ENCODE results near the gene FRRS1L.

FRRS1L gene

GRCh38 chr9:109166771-109167601, at the start of gene FRRS1L:
Gene FRRS1L, minus strand, starts transcription at chr9:109167249. Its CDS starts 111 bp downstream, at chr9:109167138.
- no peak for DNase-seq (ENCODE audit: low read depth in 1 of 2, low spot score in 1 of 2)

- no peak for DNase-seq (ENCODE audit: low read depth in 1 of 2, low spot score in 1 of 2)
Observed at GRCh38 chr9:109214414-109214813, 47.4 kb upstream of the FRRS1L start.

DNA sequence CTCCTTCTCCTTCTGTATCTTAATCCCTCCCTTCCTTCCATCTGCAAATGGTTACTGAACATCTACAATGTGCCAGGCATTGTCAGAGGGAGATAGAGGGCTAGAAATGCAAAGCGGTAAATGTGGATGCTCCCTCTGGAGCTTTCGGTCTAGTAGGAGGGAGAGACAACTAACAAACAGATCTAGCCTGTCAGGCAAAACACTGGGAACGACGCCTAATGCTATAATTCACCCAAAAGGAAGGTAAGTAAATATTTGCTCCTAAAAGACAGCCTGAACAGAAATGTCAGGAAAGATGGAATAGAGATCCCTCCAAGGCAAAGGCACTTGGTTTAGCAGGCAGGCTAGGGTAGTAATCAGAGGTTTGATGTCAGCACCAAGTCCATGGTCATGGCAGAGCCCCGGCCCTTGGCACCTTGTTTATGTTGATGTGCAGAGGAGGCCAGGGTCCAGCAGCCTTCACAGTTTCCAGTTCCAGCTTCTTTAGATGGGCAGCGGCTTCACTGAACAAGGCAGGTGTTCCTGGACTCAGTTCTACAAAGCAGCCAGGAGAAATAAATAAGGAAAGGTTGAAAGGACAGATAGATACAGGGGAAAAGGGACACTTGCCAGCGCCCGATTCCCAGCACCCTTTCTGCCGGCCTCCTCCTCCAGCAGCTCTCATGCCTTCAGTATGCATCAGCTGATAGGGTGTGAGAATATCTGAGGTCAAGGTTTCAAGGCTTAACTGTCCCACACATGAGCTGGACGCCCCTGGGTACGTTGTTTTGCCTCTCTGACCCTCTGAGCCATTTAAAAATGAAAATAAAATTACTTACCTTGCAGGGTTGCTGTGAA, 46.5 kb upstream of the FRRS1L start:
- DNase-seq (ENCODE audit: low read depth in 1 of 2, low spot score in 1 of 2) = no peak

DNA sequence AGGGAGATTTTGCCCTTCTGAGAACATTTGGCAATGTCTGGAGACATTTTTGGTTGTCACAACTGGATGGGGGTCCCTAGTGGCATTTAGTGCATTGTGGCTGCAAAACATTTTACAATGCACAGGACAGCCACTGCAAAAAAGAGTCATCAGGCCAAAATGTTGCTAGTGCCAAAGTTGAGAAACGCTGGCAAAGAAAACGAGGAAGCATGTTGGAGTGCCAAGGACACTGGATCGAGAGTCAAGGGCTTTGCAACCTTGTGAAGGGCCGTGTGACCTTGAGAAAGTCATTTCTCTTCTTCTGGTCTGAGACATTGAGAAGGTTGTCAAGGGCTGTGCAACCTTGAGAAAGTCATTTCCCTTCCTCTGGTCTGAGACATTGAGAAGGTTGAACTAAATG, 45.7 kb upstream of the FRRS1L start:
- DNase-seq (ENCODE audit: low read depth in 1 of 2, low spot score in 1 of 2) = no peak

DNA sequence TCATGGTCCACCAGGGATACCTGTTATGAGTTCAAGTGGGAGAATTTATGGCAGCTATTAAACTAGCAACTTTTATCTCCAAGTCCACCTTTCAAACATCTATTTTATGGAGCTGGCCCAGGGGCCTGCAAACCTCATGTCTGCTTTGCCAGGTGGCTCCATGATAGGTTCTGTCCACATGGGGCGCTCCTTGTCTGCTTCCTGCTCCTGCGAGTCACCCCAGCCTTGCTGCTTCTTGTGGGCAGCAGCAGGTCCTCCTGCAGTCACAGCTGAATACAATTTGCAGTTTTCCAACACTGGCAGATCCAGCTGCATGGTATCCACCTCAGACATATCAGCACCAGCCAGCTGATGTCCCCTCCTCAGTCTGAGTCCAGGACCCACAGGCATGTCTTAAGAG, 39.6 kb upstream of the FRRS1L start:
- DNase-seq (ENCODE audit: low read depth in 1 of 2, low spot score in 1 of 2) = no peak

- DNase-seq (ENCODE audit: low read depth in 1 of 2, low spot score in 1 of 2) = no peak
Observed at GRCh38 chr9:109205526-109205925, 38.5 kb upstream of the FRRS1L start.

GRCh38 chr9:109203761-109204360, 36.8 kb upstream of the FRRS1L start:
- no peak for DNase-seq (ENCODE audit: low read depth in 1 of 2, low spot score in 1 of 2)

DNA sequence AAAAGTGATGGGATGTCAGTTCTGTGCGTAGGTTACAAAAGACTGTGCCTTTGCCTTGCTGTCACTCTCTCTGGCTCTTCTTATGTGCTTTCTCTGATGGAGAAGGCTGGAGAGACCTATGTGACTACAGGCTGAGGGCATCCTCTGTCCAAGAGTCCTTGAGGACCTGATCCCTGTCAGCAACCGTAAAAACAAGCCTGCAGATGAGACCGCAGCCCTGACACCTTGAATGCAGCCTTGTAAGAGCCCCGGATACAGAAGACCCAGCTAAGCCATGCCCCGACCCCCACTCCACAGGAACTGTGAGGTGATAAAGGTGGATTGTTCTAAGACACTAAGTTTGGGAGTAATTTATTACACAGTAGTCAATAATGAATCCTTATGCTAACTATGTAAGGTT, 32.6 kb upstream of the FRRS1L start:
- no peak for DNase-seq (ENCODE audit: low read depth in 1 of 2, low spot score in 1 of 2)

DNA sequence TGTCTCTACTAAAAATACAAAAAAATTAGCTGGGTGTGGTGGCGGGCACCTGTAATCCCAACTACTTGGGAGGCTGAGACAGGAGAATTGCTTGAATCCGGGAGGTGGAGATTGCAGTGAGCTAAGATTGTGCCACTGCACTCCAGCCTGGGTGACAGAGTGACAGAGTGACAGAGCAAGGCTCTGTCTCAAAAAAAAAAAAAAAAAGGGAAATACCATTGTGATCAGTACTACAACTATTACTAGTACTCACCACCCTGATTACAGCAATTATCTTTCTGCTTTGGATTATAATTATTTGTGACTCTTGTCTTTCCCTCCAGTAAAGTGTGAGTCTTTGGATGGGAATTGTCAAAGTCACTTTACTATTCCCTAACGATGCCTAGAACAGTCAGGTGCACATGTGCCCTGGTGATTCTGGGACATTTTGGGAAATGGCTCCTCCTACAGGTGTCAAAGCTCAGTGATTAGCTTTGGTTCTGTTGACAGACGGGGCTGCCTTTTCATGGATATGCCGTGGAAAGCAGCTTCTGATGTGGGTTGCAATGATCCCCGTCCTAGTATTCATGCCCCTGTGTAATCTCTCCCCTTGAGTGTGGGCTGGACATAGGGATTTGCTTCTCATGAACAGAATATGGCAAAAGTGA, 31.8 kb upstream of the FRRS1L start:
- no peak for DNase-seq (ENCODE audit: low read depth in 1 of 2, low spot score in 1 of 2)

DNA sequence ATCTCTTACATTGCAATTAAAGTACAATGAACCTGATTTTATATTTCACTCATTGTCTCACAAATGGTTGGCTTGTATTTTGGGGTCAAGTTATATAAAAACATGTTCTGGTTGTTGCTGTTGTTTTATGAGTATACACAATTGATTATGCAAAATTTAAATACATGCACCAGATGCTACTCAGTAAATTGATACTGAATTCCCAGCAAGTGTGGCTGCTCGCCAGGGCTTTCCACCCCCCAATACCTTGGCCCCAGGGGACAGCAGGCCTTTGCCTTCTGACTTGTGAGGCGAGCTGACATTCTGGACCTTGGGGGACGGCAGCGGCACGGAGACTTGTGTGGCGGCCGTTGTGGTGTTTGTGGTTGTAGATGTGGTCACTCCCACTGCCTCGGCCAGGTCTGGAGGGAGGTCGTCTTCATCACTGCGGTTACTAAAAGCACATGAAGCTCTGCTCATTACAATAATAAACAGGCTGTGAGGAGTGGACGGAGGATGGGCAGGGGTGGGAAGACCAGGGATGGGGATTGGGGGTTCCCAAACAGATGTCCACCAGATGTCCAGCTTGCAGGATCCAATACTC, 27.0 kb upstream of the FRRS1L start:
- DNase-seq (ENCODE audit: low read depth in 1 of 2, low spot score in 1 of 2) = no peak

- no peak for DNase-seq (ENCODE audit: low read depth in 1 of 2, low spot score in 1 of 2)
Observed at GRCh38 chr9:109192732-109193361, 25.8 kb upstream of the FRRS1L start.

DNA sequence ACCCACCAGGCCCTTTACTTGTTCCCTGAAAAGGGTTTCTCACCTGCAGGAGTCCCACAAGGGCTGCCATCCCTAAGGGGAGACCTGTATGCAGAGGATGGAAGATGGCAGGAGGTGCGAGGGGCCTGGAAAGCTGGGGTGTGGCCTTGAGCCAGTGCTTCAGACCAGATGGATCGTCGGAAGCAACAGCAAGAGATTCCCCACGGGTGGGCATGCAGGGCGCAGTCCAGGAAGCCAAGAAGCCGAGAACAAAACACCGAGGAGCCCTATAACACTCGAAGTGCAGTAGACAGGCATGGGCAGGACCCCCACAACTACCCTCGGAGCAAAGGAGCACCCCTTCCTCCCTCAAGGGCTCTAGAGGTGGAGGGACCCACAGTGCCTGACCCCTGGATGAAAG, 24.7 kb upstream of the FRRS1L start:
- DNase-seq (ENCODE audit: low read depth in 1 of 2, low spot score in 1 of 2) = no peak

- DNase-seq (ENCODE audit: low read depth in 1 of 2, low spot score in 1 of 2) = no peak
Observed at GRCh38 chr9:109190151-109190550, 23.1 kb upstream of the FRRS1L start.

DNA sequence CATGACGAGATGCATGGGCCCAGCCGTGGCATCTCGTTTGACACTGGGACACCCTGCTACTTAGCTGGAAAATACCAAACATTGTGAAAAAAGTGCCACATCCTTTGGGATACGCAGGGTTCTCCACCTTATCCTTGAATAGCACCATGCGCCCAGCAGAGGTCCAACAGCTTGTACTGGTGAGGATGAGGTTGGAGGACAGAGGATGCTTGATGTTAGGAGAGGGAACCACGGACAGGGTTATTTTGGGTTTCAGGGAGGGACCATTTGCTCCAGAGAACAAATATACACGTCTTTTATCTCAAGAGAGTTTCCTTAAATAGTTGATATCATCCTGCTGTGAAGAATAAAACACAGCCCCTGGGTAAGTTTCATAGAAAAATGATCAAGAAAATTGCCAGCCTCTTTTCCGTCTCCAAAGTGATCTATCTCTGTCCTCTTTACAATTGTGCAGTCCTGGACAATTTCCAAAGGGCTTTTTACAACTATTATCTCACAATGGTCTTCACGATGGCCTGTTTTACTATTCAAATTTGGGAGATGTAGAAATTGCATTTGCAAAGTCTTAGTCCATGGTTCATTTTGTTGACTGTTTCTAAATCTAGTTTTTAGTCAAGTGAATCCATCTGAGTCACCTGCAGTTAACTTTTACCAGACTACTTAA, 19.9 kb upstream of the FRRS1L start:
- no peak for DNase-seq (ENCODE audit: low read depth in 1 of 2, low spot score in 1 of 2)

DNA sequence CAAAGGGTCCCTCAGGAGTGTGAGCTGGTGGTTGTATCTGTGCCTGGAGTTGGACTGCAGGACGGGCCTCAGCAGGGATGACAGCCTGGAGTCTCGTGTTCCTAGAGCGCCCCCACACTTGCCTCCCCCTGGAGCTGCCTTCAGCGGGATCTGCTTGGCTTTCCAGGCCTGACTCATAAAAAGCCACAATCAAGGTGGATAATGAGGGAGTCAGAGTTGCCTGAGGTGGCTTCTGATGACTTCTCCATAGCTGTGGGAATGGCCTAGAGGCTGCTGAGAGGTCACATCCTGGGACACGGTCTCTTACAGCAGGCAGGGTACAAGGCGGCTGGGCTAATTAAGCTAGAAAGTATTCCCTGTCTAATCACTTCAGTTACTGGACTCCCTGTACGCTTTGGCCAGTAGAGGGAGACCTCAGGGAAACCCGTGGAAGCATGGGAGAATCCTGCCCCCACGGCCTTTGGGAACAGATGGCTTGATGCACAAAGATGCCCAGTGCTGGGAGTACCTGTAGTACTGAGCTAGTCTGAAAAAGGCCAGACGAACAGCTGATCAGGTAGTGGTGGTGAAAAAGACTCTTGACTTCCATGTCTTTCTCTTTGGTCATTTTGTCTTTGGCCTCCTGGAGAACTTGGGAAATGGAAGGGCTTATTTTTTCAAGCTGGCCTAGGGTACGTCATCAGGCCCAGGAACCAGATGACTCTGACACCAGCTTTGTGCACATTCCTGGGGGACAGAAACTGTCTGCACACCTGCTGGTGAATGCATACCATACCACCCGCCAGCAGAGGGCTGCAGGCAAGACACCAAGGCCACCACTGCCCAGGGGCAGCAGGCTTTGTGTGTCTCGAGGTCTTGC, 16.1 kb upstream of the FRRS1L start:
- DNase-seq (ENCODE audit: low read depth in 1 of 2, low spot score in 1 of 2) = no peak

- DNase-seq (ENCODE audit: low read depth in 1 of 2, low spot score in 1 of 2) = no peak
Observed at GRCh38 chr9:109182550-109182939, 15.5 kb upstream of the FRRS1L start.

GRCh38 chr9:109181284-109181683, 14.2 kb upstream of the FRRS1L start:
- DNase-seq (ENCODE audit: low read depth in 1 of 2, low spot score in 1 of 2) = no peak

DNA sequence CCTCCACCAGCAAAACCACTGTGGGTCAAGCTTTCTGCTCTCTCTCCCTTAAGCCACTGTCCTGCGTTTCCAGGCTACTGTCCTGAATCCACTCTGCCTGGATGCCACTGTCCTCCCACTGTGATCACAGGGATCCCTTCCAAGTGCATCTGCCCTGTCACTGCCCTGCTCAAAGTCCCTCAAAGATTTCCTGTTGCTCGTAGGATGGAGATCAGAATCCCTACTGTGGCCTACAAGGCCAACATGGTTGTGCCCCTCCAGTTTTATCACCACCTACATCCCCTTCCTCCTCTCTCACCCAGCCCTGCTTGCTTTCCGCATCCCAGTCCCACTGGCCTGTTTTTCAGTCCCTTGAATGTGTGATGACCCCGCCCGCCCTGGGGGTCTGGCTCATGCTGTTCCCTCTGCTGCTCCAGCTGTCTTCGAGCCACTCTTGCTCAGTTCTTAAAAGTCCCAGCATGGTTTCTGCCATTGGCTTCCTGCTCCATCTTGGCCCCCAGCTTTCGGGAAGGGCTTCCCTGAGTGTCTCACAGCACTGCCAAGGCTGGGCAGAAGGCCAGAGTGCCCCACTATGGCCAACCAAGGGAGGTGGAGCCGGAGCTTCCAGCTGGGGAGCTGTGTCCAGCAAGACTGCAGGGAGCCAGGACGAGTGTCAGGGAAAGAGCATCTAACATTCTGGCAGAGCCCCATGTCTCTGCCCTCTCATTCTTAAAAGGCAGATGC, 12.9 kb upstream of the FRRS1L start:
- DNase-seq (ENCODE audit: low read depth in 1 of 2, low spot score in 1 of 2) = no peak

Data from activated T-helper 1 cell treated with anti-CD3 and anti-CD28 coated beads, Interleukin-2, amount 50 U/mL, for 16 hours (primary cell).